Measurements from ENCODE around the gene SORT1. TPM values are rescaled to one million over a fixed set of nuclear protein-coding genes. Genes with fewer than 3 reads are reported as not detected.

The SORT1 gene
- total RNA-seq, 3 donors from 2014 or later = 89.8 to 109 (median 107) TPM

DNA sequence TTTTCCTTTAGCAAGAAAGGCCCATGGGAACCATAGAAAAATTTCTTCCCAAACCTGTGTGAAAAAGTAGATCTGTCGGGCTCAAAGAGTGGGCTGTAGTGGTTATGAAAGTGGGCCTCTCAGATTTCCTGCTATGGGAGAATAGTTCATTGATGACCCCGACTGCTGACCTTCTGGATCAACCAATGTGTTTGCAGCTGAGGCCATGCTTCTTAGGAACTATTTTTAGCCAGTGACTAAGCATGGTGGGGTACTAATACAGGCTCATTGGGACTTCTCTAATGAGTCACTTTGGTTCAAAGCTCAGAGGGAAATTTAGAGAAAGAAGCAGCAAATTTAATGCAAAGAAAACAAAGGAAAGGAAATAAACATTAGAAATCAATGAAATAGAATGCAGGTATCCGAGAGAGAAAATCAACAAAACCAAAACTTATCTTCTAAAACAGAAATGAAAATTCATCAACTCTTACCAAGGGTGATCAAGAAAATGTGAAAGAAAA is 41.1 kb upstream of the SORT1 start:
- ATAC-seq = no peak
- TF ChIP-seq, protein P1, sequence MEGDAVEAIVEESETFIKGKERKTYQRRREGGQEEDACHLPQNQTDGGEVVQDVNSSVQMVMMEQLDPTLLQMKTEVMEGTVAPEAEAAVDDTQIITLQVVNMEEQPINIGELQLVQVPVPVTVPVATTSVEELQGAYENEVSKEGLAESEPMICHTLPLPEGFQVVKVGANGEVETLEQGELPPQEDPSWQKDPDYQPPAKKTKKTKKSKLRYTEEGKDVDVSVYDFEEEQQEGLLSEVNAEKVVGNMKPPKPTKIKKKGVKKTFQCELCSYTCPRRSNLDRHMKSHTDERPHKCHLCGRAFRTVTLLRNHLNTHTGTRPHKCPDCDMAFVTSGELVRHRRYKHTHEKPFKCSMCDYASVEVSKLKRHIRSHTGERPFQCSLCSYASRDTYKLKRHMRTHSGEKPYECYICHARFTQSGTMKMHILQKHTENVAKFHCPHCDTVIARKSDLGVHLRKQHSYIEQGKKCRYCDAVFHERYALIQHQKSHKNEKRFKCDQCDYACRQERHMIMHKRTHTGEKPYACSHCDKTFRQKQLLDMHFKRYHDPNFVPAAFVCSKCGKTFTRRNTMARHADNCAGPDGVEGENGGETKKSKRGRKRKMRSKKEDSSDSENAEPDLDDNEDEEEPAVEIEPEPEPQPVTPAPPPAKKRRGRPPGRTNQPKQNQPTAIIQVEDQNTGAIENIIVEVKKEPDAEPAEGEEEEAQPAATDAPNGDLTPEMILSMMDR (IDR thresholded peaks at IDR 0.05) = no peak
- intact Hi-C loops (cut with DNase I, micrococcal nuclease) = no loop called here

GRCh38 chr1:109434484-109434883 is 36.8 kb upstream of the SORT1 start:
- H3K4me3 ChIP-seq = no peak overlapping the region
- H3K9me3 ChIP-seq = no peaks in the 10 kb centered on the region
- no peaks in the 10 kb centered on the region for H3K36me3 ChIP-seq (ENCODE audit: low read depth)
- intact Hi-C loops (cut with DNase I, micrococcal nuclease) = no loop called here
- TF ChIP-seq, protein P1 (IDR thresholded peaks at IDR 0.05) = no peak
- DNase-seq (no peak), ATAC-seq (no peak)
- no peaks in the 10 kb centered on the region for H3K4me1 ChIP-seq (ENCODE audit: low read depth)

More for the DNA sequence above, 41.1 kb upstream of the SORT1 start:
- Histone ChIP-seq H3K36me3 (ENCODE audit: low read depth) (no peaks in the 10 kb centered on the region), H3K9me3 (no peaks in the 10 kb centered on the region), H3K4me3 (no peak overlapping the region), H3K4me1 (ENCODE audit: low read depth) (no peaks in the 10 kb centered on the region)
- no peak for DNase-seq

GRCh38 chr1:109433322-109433721 is 35.6 kb upstream of the SORT1 start:
- intact Hi-C loops (cut with DNase I, micrococcal nuclease) = no loop called here
- no peak for DNase-seq
- H3K9me3 ChIP-seq = no peaks in the 10 kb centered on the region

DNA sequence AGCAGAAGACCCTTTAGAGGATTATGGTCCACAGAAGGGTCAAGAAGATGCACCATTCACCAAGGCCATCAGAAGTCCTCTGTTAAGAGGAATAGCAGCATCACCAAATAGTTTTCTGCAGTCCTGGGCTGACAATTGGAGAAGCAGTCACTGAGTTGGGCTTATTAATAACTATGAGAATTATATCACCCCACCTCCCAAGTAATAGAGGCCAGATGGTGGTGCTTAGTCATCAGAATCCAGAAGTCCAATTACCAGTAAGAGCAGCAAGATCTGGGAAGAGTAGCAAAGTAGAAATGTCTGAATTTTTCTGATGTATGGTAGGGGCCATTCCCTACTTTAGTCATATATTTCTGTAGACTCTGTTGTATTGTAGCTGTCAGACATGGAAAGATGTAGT is 34.6 kb upstream of the SORT1 start:
- no peaks in the 10 kb centered on the region for H3K36me3 ChIP-seq (ENCODE audit: low read depth)
- no peak overlapping the region for H3K4me3 ChIP-seq
- ATAC-seq = no peak
- intact Hi-C loops (cut with DNase I, micrococcal nuclease) = no loop called here
- H3K4me1 ChIP-seq (ENCODE audit: low read depth) = no peaks in the 10 kb centered on the region
- no peaks in the 10 kb centered on the region for H3K9me3 ChIP-seq
- DNase-seq = no peak
- TF ChIP-seq, protein P1 (IDR thresholded peaks at IDR 0.05) = no peak

More at GRCh38 chr1:109433322-109433721, 35.6 kb upstream of the SORT1 start:
- TF ChIP-seq, protein P1 (IDR thresholded peaks at IDR 0.05) = no peak
- H3K4me3 ChIP-seq = no peak overlapping the region
- H3K4me1 ChIP-seq (ENCODE audit: low read depth) = no peaks in the 10 kb centered on the region
- no peak for ATAC-seq
- H3K36me3 ChIP-seq (ENCODE audit: low read depth) = no peaks in the 10 kb centered on the region

DNA sequence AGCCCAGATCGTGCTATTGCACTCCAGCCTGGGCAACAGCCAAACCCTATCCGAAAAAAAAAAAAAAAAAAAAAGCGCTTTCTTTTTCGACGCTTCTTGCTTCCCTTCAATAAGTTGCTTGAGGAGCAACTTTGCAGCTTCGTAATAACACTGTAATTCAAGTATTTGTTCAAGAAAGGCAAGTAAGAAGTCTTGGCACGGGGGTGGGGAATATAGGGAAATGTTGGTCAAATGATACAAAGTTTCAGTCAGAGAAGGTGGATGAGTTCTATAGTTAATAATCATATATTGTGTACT is 29.4 kb upstream of the SORT1 start:
- H3K4me3 ChIP-seq = peak overlapping the region; percentile 81
- no peak for ATAC-seq
- intact Hi-C loops (cut with DNase I, micrococcal nuclease) = no loop called here
- no peaks in the 10 kb centered on the region for H3K9me3 ChIP-seq
- no peaks in the 10 kb centered on the region for H3K36me3 ChIP-seq (ENCODE audit: low read depth)
- DNase-seq = no peak
- peaks cover 21% of the 10 kb centered on the region for H3K4me1 ChIP-seq (ENCODE audit: low read depth)
- TF ChIP-seq, protein P1 (IDR thresholded peaks at IDR 0.05) = no peak
